Left renal pelvis (tissue), 4 donors: ENCODE data around the gene PHB1. TPM values are rescaled to one million over a fixed set of nuclear protein-coding genes. Genes with fewer than 3 reads are reported as not detected.
A peak's percentile ranks its signal among the peaks of the same experiment; 100 is the strongest.
"Not testable (repeated sequence)": the region's sequence is repeated elsewhere in the genome, so short reads cannot be mapped to it uniquely, and the experiment has no call there.

Source experiments
- DNase-seq, 4 donors: peaks; one replicate each; pipeline ENCODE4 v3.0.0-alpha.2; 2013; ENCODE audit warnings: low read depth in 4 of 4, low spot score in 3 of 4
- polyA plus RNA-seq, 4 donors: library from polyadenylated mRNA; unstranded; fragments of 120-200 nt; gene quantifications; one replicate each; pipeline ENCODE4 v1.2.1, GENCODE V29; 2013; ENCODE audit not compliant: insufficient read length in 4 of 4

The PHB1 gene
- polyA plus RNA-seq, 4 donors = 151 to 235 (median 221) TPM

GRCh38 chr17:49439673-49440571 is 25.2 kb upstream of the PHB1 start:
- no peak for DNase-seq

GRCh38 chr17:49439305-49439672 is 24.6 kb upstream of the PHB1 start:
- DNase-seq = no peak

GRCh38 chr17:49438436-49439278 is 24.0 kb upstream of the PHB1 start:
- DNase-seq = no peak

- no peak for DNase-seq
These were observed 23.2 kb upstream of the PHB1 start for GRCh38 chr17:49437696-49438435.

- DNase-seq = no peak
These were observed 21.5 kb upstream of the PHB1 start for GRCh38 chr17:49436174-49436573.

GRCh38 chr17:49435671-49436029 is 21.0 kb upstream of the PHB1 start:
- DNase-seq = no peak

- DNase-seq = no peak
These were observed 20.4 kb upstream of the PHB1 start for GRCh38 chr17:49434821-49435670.

GRCh38 chr17:49433000-49433694 is 18.5 kb upstream of the PHB1 start:
- no peak for DNase-seq

GRCh38 chr17:49431743-49432142 is 17.1 kb upstream of the PHB1 start:
- no peak for DNase-seq

- DNase-seq = no peak
These were observed 10.3 kb upstream of the PHB1 start for GRCh38 chr17:49425004-49425286.

GRCh38 chr17:49424276-49425003 is 9.8 kb upstream of the PHB1 start:
- DNase-seq = not testable (repeated sequence)

- DNase-seq = no peak
These were observed 8.0 kb upstream of the PHB1 start for GRCh38 chr17:49422714-49423113.

- not testable (repeated sequence) for DNase-seq
These were observed 5.1 kb upstream of the PHB1 start for GRCh38 chr17:49419761-49420160.

GRCh38 chr17:49418754-49419740 is 4.4 kb upstream of the PHB1 start:
- DNase-seq = not testable (repeated sequence)

GRCh38 chr17:49414271-49414621 is 436 bp downstream of the PHB1 start:
- no peak for DNase-seq

- DNase-seq = no peak
These were observed 5.6 kb downstream of the PHB1 start for GRCh38 chr17:49409066-49409465.

GRCh38 chr17:49407981-49408501 is 6.6 kb downstream of the PHB1 start:
- DNase-seq = peak; percentile 47 to 73 (median 56)

- no peak for DNase-seq
These were observed 7.6 kb downstream of the PHB1 start for GRCh38 chr17:49407086-49407485.
